Measurements from ENCODE around the gene IPPK.

IPPK gene

DNA sequence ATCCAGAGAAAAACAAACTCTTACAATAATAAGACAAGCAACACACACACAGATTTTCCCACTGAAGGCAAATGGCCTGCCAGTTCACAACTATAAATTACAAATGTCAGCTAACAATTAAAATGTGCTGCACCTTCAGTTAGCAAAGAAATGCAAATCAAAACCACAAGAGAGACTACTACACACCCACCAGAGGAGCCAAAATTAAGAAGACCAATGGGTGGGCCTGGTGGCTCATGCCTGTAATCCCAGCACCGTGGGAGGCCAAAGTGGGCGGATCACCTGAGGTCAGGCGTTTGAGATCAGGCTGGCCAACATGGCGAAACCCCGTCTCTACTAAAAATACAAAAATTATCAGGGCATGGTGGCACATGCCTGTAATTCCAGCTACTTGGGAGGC, 15.1 kb upstream of the IPPK start:
- no peak for DNase-seq (ENCODE audit: low spot score)

DNA sequence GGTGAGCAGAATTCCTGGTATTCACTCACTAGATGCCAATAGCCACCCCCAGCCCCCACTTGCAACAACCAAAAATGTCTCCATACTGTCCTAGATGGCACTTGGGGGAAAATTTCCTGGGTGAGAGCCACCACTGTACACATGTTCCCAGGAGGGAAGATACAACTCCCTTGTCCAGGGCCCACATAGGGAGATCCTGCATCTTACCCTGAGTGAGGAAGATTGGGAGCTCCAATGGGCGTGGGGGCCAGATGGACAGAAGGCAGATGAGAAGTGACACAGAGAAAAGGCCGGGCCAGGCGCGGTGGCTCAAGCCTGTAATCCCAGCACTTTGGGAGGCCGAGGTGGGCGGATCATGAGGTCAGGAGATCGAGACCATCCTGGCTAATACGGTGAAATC, 12.3 kb upstream of the IPPK start:
- DNase-seq (ENCODE audit: low spot score): no peak

DNA sequence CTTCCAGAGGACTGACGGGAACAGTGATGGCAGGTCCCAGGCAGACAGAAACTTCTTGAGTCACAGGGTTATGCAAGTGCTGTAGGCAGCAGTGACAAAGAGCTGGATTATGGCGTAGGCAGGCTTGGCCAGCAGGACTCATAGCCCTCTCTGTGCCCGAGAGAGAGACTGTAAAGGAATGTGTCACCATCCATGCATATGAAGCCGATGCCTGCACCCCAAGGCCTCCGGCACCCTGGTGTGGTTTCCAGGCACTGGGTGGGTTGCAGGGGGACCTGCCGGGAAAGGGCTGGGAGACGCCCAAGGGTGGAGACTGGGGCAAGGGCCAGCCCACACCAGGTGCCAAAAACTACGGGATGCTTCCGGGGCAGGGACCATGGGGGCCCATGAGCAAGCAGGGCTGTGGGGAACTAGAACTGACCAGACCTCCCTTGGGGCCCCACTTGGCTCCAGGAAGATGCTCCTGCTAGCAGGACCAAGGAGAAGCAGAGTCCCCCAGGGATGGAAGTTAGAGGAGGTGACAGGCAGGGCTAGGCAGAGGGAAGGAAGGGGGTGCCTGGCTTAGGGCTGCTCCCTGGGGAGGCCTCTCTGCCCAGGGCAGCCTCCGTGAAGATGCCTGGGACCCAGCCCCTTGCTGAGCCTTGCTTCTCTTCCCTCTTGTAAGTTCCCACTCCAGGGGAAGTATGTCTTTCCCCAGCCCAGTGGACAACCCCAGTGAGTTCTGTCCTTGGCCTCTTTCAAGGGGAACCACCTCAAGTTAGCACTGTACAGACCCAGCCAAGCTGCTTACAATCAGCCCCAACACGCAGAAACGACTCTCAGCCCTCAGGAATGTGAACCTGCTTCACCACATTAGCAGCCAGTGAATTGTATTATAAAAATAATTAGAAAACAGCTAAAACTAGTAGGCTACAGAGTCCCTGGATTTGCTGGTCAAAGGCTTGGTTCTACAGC, 10.5 kb upstream of the IPPK start:
- DNase-seq (ENCODE audit: low spot score): no peak

DNA sequence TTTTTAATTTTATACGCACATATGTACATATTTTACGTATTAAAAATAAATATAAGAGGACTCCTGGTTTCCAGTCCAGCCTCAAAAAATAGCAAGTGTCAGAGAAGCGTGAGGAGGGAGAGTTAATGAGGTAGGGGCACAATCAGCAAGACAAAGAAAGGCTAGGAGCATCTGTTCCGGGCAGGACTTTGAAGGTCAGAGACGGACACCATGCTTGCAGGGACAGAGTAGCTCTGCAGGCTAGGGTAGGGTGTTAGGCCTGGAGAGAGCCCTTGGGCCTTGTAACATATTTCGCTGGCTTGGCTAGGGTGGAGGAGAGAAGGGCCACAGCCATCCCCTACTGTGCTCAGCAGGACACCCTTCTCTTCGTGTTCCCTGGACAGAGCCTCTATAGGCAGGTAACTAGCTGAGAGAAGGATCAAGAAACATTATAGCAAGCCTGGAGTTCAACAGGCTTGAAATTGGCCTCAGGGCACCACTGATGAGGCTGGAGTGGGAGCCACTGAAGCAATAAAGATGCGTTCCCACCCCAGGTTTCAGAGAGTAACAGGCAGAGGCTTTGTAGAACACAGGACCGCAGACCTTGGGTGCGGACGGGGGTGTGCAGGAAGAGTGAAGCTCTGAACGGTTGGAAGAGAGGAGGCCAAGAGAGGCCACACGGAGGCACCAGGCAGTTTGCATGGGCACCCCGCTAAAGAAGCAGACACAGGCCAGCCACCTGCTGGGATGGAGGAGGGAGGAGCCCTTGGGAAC, 9.7 kb upstream of the IPPK start:
- no peak for DNase-seq (ENCODE audit: low spot score)

DNA sequence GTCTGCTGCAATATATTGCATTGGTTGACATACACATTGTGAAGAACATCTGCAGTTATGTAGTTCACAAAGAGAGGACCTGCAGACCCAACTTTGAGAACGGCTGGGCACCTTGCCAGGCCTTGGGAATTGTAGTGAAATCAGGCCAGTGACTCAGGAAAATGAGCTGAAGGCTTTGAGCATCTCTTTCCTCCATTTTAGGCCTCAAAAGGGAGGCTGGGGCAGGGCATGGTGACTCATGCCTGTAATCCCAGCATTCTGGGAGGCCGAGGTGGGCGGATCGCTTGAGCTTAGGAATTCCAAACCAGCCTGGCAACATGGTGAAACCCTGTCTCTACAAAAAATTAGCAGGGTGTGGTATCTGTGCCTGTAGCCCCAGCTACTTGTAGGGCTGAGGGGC, 1.4 kb upstream of the IPPK start:
- DNase-seq (ENCODE audit: low spot score): no peak

DNA sequence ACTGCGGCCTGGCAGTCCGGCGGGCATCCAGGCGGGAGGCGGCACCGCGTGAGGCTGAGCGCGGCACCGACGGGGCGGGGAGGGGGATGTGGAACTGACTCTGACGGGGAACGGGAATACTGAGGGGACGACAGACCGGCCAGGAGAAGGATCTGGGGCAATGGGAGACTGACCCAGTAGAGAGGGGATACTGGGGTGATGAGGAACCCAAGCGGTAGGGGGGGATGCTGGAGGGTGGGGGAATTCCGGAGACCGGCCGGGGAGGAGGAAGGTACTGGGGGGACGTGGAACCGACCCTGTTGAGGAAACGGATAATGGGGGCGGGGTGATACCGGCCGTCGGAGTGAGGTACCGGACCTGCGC, 423 bp downstream of the IPPK start:
- no peak for DNase-seq (ENCODE audit: low spot score)

DNA sequence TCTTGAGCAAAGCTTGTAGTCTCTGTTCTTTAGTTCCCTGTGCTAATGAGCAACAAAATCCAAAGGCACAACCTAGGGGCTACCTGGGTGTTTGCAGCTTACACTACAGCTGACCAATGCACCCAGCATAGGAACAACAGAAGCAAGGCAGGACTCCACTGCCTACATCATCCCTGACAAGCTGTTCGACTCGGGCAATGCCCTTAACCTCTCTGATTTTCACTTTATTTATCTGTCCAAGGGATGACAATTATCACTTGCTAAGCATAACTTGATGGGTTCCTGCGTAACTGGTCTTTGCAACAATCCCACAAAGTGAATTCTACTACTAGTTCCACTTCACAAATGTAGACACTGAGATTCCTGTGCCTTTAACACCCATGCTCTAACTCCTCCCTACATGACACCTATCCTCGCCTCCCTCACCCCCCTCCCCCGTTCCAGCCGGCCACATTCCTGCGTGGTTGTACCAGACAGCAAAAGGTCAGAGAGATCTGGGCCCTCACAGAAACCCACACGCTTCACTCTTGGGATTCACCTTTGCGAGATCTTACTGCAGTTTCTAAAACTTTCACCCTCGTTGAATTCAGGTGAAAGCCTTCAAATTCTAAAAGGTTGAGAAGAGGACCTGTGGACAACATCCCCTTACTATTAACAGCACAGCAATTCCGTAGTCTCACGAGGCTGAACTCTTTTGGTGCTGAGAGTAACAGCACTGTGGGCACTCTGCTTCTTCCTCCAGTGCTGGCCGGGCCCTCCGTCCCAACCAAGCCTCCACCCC, 995 bp downstream of the IPPK start:
- DNase-seq (ENCODE audit: low spot score): peak; percentile 85

DNA sequence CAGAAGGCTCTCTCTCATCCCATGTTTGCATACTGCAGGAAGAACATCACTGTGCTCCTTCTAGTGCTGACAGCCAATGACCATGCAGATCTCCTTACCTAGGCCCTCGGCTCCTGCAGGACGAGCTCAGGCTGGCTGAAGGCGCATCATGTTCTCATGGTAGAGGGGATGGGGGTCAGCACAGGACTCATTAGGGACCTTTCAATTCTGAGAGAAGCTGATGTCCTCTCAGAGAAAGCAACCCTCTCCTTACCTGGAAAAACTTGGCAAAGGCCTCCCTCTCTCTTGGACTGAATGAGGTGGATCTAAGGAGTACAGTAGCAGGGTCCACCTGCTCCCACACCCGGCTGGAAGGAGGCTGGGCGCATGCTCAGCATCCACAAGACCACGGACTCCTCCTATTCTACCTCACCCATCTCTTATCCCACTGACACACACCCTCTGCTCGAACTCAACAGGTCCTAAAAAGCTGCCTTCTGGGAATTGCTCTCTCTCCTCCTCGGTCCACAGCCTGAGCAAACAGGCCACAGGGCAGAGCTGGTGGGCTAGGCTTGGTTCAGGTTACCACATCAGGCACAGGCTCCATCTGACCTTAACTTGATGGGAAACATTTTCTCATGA, 2.9 kb downstream of the IPPK start:
- no peak for DNase-seq (ENCODE audit: low spot score)

DNA sequence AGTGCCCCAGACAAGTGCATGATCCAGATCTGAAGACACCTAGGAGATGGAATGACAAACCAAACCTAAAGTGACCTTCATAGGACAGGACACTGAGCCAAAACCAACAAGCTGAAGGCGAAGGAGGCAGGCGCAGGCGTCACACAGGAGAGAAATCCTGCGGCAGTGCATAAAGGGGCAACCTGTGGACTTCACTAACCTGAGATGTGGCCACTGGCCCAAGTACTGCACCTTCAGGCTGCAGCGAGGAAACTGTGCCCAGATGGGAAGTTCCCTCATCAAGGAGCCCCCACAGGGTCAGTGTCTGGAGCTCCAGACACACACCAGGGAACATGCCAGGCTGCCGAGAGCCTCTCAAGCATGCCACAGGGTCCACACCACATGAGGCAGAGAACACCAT, 3.7 kb downstream of the IPPK start:
- DNase-seq (ENCODE audit: low spot score): no peak

DNA sequence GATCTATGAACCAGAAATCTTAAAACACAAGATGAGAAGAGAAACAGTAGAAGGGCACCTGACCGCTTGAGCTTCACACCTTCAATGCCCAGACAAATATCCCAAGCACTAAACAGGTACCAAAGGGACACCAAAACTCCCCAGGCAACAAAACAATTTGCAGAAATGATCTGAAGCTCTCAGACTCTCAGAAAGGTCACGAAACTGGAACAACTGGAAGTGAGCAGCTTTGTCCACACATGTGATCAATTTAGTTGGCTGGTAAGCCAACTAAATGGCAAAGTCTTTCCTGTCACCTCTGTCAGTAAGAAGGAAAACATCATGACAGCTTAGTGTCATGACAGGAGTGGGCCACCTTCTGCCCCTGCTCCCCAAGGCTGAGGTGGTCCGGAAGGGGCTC, 4.1 kb downstream of the IPPK start:
- no peak for DNase-seq (ENCODE audit: low spot score)

DNA sequence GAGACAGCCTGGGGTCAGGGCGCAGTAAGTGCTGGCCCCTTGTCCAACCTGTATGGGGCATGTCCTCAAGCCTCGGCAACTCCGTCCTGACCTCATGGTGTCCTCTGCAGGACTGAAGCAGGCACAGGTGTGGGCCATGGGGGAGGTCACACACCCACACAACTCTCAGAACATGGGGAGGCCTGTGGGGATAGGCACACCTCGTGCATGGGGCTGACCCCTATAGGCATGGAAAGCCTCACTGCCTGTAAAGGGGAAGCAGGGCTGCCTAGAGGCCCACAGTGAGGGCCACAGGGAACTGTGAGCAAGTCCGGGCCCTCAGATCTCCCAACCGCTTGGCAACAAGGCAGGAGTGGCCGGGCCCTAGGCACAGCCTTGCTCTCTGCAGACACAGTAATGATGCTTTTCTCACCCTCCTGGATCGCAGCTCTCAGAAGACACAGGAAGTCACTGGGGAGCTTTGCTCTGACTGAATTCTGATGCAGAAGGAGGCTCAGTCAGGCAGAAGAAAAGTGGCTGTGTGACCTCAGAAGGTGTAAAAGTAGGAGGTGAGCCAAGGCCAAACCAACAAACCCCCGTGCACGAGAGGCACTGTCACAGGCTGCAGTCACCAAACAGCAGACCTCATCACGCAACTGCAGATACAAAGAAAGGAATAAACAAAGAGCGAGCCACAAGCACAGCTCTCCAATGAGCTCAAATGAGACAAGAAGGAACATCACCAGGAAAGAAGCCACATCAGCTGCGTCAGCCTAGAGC, 5.4 kb downstream of the IPPK start:
- DNase-seq (ENCODE audit: low spot score): no peak

DNA sequence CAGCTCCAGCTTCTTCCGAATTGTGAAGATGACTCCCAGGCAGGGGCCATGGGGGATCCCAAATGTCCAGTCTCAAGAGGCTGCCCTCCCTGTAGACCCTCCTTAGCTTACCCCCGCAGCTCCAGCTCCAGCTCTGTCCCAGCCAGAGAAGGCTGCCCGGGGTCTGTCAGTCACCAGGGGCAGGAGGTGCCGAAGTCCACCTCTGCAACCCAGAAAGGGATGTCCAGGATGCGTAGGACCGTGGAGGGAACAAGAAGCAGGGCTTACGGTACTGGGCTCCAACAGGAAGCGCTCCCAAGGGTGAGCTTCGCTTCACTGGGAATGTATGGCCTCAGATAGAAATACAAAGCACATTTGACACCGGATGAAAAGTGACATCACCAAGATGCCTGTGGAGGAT, 6.0 kb downstream of the IPPK start:
- DNase-seq (ENCODE audit: low spot score): no peak

DNA sequence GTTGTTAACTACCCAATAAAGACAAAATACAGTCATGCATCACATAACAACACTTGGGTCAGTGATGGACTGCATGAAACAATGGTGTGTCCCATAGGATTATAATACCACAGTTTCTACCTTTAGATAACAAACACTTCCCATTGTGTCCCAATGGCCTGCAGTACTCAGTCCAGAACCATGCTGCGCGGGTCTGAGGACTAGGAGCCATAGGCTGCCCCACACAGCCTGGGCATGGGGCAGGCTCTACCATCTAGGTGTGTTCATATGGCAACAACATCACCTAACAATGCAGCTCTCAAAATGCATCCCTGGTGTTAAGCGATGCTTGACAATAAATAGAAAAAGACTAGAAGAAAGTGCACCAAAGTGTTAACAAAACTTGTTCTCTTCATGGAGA, 6.8 kb downstream of the IPPK start:
- DNase-seq (ENCODE audit: low spot score): no peak

DNA sequence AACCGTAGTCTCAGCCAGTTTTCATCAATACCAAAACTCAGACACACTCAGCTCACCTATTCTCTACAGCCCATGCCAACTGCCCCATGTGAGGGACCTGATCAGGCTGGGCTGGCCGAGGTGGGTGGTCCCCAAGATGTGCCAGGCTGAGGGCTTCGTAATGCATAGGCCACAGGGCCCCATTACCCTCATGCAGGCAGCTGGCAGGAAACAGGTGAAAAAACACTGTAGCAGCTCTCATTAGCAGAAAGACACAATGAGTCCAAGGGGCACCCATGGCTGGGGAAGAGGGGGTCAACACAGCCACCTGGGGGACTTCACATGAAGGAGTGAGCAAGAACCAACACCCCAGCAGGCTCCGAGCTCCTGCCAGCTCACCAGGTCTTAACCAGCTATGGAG, 8.2 kb downstream of the IPPK start:
- DNase-seq (ENCODE audit: low spot score): no peak

DNA sequence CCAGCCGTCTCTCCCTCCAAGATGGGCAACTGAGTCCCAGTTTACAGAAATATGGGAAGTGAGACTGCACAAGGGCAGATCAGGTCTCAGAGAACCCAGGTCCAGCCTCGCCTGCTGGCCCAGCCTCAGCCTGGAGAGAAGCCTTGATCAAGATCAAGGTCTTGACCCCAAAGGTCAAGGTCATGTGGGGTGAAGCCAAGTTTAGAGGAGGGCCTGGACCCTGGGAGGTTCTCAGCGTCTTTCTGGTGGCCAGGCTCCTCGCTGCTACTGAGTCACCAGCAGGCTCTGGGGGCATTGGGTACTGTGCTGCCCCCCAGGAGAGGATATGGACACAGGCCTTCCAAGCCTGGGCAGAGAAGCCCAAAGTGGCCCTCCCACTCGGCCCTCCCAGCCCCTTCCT, 8.8 kb downstream of the IPPK start:
- no peak for DNase-seq (ENCODE audit: low spot score)

DNA sequence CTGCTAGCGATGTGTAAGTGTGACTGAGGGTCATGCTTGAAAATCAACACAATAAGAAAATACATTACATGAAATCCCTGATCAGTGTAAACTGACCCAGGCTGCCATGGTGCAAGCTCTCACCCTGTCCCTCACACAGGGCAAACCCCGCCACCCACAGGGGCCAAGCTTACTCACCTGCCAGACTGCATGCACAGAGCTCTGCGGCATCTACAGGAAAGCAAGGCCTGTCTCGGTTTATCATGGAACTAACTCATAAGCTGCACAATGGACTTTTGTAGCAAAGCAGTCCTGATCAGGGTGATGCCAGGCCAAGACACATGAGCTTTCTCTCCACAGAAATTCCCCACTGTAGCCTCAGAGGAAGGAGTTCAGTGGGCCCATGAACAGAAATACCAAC, 9.7 kb downstream of the IPPK start:
- DNase-seq (ENCODE audit: low spot score): no peak

DNA sequence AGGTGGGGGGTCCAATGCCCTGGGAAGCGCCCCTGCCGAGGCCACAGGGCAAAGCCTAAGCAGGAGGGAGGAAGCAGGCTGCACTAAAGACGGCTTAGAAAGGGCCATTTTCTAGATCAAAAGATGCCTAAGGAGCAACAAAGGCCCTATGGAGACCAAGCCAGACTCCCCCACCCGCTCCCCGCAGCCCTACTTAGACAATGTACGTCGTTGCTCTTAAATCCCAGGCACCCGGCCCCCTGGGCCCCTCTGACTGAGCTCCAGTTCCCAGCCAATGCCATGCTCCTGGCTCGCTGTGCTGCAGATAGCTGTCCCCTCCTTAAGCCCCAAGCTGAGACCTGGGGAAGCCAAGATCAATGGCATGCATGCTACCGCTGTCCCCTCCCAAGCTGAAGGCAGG, 10.3 kb downstream of the IPPK start:
- DNase-seq (ENCODE audit: low spot score): no peak

DNA sequence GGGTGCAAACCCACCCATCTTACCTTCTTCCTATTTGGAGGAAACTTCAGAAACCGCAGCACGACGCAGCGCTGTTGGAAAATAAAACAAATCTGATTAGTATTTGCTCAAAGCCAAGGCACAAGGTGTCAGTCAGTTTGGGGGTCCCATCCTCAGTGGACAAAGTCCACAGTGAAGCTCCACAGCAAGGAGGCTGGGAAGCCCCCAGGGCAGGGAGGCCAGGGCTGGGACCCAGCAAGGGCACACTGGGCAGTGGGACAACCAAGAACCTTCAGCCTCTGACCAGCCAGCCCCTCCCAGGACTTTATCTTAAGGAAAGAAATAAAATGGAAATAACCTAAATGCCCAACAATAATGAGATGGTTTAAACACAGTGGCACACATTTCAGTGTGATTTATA, 11.3 kb downstream of the IPPK start:
- no peak for DNase-seq (ENCODE audit: low spot score)

DNA sequence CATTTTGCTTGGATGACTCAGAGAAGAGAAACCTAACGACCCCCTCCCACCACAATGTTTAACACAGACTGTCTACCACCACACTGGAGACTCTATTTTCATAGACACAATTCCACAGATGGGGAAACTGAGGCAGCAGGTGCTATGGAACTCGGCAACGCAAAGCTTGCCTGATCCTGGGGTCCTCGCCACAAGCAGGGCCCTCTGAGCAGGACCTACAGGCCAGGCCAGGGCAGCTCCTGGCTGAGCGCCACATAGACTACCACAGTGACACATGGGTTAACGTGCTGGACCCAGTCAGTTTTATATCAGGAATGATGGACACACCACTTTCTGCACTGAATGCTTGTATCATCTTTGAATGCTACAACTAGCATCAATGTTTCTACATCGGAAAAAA, 11.8 kb downstream of the IPPK start:
- DNase-seq (ENCODE audit: low spot score): no peak

DNA sequence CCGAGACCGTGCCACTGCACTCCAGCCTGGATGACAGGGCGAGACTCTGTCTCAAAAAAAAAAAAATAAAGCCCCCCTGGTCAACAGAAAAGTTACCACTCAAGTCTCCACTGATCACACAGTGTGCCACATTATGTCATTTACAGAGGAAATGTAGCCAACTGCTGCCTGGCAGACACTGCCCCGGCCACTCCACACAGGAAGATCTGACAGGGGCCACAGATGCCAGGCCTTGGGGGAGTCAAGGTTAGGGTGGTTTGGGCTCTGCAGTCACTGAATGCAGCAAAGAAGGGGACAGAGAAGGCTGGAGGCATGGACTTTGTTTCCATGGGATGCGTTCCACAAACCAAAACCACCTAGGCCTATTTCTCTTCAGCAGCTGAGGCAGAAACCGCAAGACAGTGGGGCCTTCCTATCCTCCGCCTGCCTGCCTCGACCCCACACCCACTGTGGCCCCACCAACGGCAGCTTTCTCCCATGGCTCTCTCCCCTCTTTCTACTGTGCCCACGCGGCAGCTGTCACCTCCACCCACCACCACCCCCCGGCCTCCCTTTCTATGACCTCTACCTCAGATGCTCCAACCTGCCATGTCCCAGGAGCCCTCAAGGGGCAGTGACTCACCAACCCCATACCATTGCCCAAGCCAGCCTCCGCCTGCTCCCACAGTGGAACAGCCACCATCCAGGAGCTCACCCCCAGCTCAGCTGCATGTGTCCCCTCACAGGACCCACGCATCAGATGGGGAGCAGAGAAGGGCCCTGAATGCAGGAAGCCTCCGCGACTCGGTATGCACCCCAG, 12.4 kb downstream of the IPPK start:
- no peak for DNase-seq (ENCODE audit: low spot score)

DNA sequence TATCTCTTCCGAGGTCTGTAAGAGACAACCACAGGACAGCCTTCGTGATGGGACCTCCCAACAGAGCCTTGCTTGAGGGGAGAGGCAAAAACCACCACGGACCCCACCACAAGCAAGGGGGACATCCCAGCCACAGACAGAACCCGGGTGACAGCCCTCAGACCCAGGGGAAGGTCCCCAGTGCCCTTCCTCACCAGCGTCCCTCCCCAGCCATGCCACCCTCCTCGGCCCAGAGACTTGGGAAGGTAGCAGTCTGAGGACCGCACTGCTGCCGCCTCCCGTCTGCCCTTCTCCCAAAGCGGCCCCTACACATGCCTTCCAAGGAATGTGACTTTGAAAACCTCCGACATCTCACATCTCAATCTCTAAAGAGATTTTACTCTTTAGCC, 13.4 kb downstream of the IPPK start:
- no peak for DNase-seq (ENCODE audit: low spot score)
